Activated naive CD4-positive, alpha-beta T cell (primary cell): ENCODE results near the gene FOXL1.
A peak's percentile ranks its signal among the peaks of the same experiment; 100 is the strongest.
"Not testable (repeated sequence)": the region's sequence is repeated elsewhere in the genome, so short reads cannot be mapped to it uniquely, and the experiment has no call there.

Experiments
- DNase-seq, 4 experiments: peaks; one replicate each; lab custom pipeline; 2025; lab: John Stamatoyannopoulos, UW

Gene FOXL1

GRCh38 chr16:86581458-86581857, 3.1 kb downstream of the FOXL1 start:
- DNase-seq: no peak

- DNase-seq: no peak
Measured at GRCh38 chr16:86584071-86584685, 5.8 kb downstream of the FOXL1 start.

- no peak for DNase-seq
Measured at GRCh38 chr16:86584726-86585721, 6.7 kb downstream of the FOXL1 start.

DNA sequence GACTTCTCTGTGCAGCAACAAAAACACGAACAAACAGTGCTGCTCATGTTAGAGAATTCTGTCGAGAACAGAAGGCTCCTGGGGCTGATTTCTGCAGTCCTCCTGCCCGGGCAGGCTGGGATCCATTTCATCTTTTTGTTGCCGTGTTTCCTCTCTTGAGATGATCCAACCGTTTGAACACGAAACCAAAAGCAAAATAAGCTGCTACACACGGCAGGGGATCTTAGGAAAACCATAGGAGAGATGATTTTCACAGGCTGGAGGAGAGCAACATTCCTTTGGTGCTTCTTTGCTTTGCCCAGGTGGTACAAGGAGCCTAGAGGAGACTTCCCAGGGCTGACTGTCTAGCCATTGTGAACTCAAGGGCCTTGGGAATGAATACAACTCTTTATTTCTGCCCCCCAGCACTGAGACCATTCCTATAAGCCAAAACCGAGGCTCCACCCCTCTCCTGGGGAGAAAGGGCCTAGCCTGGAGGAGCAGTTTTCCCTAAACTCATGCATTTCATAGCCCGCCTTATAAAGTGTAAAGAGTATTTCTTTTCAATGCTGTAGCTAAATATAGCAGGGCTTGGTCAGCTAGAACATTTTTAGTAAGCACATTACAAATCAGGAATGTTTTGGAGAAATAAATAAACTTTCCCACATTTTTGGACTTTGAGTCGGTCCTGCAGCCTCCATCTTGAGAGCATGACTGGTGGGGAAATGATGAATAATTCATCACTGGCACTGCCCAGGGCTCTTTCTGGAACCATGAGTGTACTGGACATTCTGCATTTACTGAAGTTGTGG, 7.7 kb downstream of the FOXL1 start:
- DNase-seq: no peak

- DNase-seq: no peak
Measured at GRCh38 chr16:86587487-86587886, 9.1 kb downstream of the FOXL1 start.

- DNase-seq: not testable (repeated sequence)
Measured at GRCh38 chr16:86587955-86588354, 9.6 kb downstream of the FOXL1 start.

GRCh38 chr16:86590501-86591144, 12.3 kb downstream of the FOXL1 start:
- no peak for DNase-seq

GRCh38 chr16:86591270-86591669, 12.9 kb downstream of the FOXL1 start:
- DNase-seq: no peak

GRCh38 chr16:86593913-86594620, 15.7 kb downstream of the FOXL1 start:
- no peak for DNase-seq

DNA sequence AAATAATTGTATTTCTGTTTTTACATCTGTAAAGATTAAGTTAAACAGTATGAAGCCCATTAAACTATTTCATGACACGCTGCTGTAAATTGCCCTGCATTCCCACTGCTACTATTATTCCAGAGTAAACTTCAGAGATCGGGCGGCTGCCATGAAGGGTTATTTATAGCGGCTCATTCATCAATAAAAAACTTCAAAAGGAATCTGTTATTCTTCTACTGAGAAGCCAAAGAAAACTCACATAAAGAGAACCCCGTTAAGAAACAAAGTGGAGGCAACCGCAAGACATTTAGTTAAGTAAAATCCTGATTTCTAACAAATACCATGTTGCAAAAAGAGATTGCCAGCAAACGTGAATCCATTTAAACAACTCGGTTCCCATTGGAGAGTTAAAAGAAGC, 16.4 kb downstream of the FOXL1 start:
- DNase-seq: no peak

DNA sequence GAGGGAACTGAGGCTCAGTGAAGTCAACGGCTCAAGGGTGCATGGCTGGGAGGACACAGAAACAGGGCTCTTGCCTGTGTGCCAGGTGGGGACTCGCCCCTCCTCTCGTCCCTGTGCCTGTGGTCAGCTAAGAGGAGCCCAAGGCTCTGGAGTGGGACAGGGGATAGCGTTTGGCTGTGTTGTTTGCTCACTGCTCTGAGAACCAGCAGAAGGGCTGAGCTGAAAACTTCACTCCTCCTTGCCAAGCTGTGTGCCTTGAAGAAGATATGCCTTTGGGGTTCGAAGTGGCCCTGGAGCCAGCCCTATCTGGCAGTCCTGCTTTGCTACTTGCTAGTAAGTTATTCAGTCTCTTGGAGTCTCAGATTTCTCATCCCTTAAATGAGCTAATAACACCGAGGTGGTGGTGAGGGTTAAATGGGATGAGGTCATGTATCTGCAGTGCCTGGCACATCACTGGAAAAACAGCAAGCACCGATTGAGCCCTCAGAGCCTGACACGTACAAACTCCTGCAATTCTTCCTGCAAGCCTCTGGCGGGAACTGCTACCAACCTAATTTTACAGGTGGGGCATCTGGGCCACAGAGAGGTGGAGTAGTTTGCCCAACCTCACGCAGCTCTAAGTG, 17.7 kb downstream of the FOXL1 start:
- DNase-seq: no peak

DNA sequence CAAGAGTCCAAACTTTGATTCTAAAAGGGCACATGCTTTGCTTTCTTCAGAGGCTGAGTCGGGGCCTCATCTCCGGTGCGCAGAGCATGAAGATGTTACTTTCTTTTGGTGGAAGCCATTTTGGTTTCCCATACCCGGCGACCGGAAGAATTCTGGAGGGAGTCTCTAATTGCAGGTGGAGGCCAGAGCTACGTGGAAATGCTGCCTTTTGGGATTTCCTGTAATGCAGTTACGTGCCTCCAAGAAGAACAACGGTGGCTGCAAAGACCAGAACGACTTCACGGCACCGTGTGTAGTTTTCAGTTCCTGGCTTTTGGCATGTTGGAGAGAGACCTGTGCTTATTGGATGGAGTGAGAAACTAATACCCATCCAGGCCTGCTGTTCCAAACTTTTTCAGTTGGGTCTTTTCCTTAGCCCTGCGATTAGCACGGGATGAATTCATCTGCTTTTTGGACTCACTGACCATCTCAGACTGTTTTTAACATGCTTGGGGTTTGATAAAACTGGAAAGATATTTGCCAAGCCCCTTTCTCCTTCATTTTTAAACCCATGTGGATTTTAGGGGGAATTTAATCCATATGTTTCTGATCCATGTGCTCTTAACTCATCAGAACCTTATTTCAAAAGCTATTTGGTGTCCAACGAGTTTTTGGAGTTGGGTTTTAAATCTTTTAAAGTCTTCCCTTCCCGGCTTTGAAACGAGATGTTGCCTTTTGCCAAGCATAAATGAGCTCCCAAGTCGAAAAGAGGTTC, 19.0 kb downstream of the FOXL1 start:
- DNase-seq: no peak

- no peak for DNase-seq
Measured at GRCh38 chr16:86597880-86598606, 19.7 kb downstream of the FOXL1 start.

DNA sequence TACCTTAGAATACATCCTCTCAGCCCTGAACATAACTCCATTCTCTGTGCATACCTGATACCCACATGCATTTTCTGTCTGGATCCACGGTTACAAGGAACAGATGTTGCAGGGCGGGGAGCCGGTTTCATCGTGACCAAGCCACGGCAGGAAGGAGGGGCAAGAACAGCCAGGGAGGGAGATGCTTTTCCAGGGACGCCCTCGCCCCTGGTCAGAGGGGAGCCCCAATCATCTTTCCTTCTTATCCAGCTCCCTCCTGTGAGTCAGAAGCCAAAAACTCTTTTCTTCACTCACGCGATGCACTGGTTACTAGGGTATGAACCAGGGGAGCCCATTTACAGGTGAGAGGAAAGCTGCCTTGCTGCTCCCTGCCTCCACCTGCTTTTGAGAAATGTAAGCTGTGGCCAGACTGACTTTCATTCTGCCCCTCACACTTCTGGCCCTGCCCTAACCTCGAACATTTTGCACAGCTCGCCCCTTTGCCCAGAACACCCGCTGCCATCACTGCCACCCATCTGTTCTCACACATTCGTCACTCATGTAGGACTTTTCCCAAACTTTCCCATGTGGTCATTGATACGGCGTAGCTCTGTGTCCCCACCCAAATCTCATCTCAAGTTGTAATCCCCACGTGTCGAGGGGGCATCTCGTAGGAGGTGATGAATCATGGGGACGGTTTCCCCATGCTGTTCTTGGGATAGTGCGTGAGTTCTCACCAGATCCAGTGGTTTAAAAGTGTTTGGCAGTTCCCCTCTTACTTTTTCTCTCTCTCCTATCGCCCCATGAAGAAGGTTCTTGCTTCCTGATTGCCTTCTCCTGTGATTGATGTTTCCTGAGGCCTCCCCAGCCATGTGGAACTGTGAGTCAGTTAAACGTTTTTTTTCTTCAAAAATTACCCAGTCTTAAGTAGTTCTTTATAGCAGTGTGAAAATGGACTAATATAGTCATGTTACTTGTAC, 20.5 kb downstream of the FOXL1 start:
- DNase-seq: no peak

DNA sequence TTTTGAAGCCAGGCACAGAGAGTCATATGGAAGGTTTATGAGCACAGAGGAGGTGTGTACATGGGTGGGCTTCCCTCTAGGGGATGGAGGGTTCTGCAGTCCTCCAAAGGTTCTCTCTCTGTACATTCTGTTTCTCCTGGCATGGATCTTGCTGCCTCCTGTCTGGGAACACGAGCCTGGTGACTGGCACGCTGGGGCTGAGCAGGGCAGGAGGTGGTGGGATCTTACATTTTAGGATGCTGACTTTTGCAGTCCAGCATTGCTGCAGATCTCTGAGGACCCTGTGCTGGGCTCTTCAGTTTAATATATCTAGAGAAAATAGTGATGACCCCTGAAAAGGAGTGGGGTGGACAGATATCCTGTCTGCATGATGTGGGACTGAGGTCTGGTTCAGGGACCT, 23.0 kb downstream of the FOXL1 start:
- no peak for DNase-seq

DNA sequence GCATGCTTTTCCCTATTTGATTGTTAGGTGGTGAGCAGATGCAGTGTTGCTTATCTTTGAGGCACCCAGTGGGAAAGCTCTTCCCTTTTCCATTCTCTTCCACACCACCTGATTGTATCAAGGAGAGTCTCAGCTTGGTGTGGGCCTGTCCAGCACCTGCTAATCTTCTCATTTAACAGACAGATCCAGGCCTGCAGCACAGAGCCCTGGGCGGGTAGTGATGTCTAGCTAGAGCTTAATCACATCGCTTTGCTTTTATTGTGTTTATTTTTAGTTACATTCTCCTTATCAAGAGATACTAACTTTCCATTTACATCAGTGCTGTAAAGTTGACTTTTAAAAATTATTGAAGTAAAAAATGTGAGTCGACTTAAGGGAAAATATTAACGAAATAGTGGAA, 24.2 kb downstream of the FOXL1 start:
- DNase-seq: no peak

DNA sequence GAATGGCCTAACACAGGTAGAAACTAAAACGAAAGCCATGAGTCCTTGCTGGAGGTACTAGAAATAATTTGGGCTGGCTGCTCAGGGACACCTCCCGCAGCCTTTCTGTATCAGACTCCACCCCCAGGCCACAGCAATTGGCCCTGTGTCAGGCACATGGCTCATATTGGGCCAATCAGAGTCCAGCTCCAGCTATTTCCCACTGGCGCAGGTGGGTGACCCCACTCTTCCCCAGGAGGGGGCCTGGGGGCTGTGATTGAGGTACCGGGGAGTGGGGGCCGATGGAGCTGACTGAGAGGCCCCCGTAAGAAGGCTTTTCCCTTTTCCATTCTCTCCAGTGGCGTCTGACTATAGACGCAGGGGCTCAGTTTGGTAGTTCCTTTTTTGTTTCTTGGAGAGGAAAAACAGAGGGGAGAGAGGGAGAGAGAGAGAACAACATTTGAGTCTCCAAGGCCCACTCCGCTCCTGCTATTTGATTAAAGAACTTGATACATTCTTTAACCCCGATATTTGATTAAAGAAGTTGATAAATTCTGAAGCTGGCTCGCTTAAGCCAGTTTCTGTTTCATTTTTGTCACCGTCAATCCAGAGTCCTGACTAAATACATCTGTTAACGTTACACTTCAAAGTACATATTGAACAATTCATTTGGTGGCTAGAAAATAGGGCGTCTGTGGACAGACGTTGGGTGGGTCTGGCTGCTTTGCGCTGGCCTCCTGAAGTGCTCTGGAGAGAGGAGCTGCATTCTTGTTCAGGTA, 26.3 kb downstream of the FOXL1 start:
- DNase-seq: peak in 2 of 4 experiments; percentile 7 to 24

- DNase-seq: no peak
Measured at GRCh38 chr16:86605950-86606349, 27.6 kb downstream of the FOXL1 start.
